Fibroblast of villous mesenchyme (primary cell): ENCODE results near the gene ZNF57. TPM values are rescaled to one million over a fixed set of nuclear protein-coding genes. Genes with fewer than 3 reads are reported as not detected.

Source experiments
- DNase-seq: peaks from one replicate; pipeline ENCODE4 v3.0.0-alpha.2; 2010; ENCODE audit warnings: low read depth
- H3K4me3 ChIP-seq: 2 replicates; pipeline ENCODE4 v1.5.1; 2011; ENCODE audit warnings: low read depth, mild to moderate bottlenecking, low read length
- CTCF ChIP-seq: IDR thresholded peaks from 2 replicates; pipeline ENCODE4 v1.5.1; 2012; ENCODE audit warnings: low read depth, mild to moderate bottlenecking, low read length; ENCODE audit not compliant: insufficient read depth
- total RNA-seq: library from RNA; depleted of rRNA; stranded (reverse); fragments of >200 nt; gene quantifications from 2 replicates; pipeline ENCODE4 v1.2.3, GENCODE V29; 2012

Gene ZNF57
- total RNA-seq, 1 donor = 6.0 TPM

- peak; percentile 99 for DNase-seq
- peak within 1 kb of the TSS; percentile 80 for H3K4me3 ChIP-seq
- peak; percentile 5 for TF ChIP-seq CTCF
Observed at GRCh38 chr19:2944775-2945574, 44.2 kb downstream of the ZNF57 start, which contains the start of gene ZNF77. Gene ZNF77, minus strand, starts transcription at chr19:2944971. Its CDS starts 131 bp downstream, at chr19:2944840.

- DNase-seq = no peak
- peak overlapping the region; percentile 80 for H3K4me3 ChIP-seq
- no peak for TF ChIP-seq CTCF
Observed at GRCh38 chr19:2945575-2946184, 45.0 kb downstream of the ZNF57 start.

GRCh38 chr19:2949939-2950285 lies 49.2 kb downstream of the ZNF57 start:
- DNase-seq = peak; percentile 89
- TF ChIP-seq CTCF = no peak
- H3K4me3 ChIP-seq = peak overlapping the region; percentile 88

- peak; percentile 100 for DNase-seq
- no peak for TF ChIP-seq CTCF
- peak overlapping the region; percentile 88 for H3K4me3 ChIP-seq
Observed at GRCh38 chr19:2950286-2951124, 49.8 kb downstream of the ZNF57 start.

GRCh38 chr19:2952953-2953481 lies 52.3 kb downstream of the ZNF57 start:
- no peak for DNase-seq
- peak overlapping the region; percentile 28 for H3K4me3 ChIP-seq
- no peak for TF ChIP-seq CTCF

GRCh38 chr19:2957160-2957559 lies 56.4 kb downstream of the ZNF57 start:
- DNase-seq = no peak
- H3K4me3 ChIP-seq = no peak overlapping the region
- TF ChIP-seq CTCF = no peak
